GM21447 (cell line): ENCODE results near the gene PPP6R3.
"Not testable (repeated sequence)": the region's sequence is repeated elsewhere in the genome, so short reads cannot be mapped to it uniquely, and the experiment has no call there.

ENCODE experiments used
- ATAC-seq: cut with Tn5 transposase; IDR thresholded peaks from one replicate; pipeline ENCODE4 v1.9.1; 2021; ENCODE audit not compliant: unreplicated experiment

Gene PPP6R3

GRCh38 chr11:68460741-68461574 is at the start of gene PPP6R3:
TSS of gene PPP6R3 (plus strand) at chr11:68460752. CDS start at chr11:68537665, 76,913 bp downstream.
- ATAC-seq = peak; percentile 39

GRCh38 chr11:68411501-68411991 is 49.0 kb upstream of the PPP6R3 start:
- ATAC-seq = no peak

DNA sequence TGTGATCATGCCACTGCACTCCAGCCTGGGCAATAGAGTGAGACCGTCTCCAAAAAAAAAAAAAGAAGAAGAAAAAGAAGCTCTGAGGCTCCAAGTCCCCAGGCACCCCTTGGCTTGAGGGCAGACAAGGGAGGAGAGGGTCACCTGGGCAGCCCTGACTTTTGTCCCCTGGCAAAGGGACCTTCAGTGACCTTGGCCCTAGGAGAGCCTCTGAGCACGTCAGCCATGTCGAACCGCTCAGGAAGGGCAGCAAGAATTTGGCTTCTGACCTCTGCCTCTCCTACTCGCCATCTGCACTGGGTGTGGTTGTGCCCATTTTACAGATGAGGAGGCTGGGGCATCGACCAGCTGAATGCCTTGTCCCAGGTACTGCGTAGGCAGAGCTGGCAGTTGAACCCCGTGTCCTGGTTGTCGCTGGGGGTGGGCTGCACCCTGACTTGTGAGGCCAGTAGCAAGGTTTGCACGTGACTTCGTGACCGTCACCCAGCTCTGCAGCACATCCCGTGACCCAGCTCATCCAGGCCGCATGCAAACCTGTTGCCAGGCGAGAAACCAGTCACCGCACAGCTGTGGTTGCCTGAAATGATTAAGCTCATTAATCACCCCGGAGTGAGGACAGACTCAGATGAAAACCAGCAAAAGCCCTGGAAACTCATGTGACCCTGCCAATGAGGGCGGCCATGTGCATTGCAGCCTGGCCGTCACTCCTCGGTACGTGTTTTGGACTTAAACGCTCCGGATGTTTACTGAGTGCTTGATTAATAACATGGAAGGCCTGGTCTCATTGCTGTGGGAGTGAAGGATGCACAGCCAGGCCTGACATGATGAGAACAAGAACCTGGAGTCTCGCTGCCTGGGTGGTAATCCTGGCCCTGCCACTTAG is 47.7 kb upstream of the PPP6R3 start:
- no peak for ATAC-seq

DNA sequence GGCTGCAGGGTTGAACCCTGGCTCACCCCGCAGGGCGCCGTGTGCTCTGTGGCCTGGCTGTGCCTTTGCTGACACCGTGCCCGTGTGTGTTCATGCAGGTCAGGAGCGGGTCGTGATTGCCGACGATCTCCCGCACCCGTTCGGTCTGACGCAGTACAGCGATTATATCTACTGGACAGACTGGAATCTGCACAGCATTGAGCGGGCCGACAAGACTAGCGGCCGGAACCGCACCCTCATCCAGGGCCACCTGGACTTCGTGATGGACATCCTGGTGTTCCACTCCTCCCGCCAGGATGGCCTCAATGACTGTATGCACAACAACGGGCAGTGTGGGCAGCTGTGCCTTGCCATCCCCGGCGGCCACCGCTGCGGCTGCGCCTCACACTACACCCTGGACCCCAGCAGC is 47.0 kb upstream of the PPP6R3 start:
- ATAC-seq = no peak

GRCh38 chr11:68414496-68415221 is 45.9 kb upstream of the PPP6R3 start:
- ATAC-seq = no peak

DNA sequence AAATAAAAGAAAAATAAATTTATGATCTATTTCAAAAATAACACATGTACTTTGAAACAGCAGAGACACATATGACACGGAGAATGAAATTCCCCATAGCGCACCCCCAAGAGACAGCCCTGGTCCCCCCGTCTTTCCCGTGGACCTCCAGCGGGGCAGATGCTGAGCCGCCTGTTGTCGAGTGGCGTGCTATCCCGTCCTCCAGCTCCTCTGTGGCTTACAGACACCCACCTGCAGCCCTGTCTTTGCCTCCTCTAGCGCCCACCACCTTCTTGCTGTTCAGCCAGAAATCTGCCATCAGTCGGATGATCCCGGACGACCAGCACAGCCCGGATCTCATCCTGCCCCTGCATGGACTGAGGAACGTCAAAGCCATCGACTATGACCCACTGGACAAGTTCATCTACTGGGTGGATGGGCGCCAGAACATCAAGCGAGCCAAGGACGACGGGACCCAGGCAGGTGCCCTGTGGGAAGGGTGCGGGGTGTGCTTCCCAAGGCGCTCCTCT is 44.4 kb upstream of the PPP6R3 start:
- ATAC-seq = no peak

GRCh38 chr11:68418648-68419047 is 41.9 kb upstream of the PPP6R3 start:
- ATAC-seq = no peak

DNA sequence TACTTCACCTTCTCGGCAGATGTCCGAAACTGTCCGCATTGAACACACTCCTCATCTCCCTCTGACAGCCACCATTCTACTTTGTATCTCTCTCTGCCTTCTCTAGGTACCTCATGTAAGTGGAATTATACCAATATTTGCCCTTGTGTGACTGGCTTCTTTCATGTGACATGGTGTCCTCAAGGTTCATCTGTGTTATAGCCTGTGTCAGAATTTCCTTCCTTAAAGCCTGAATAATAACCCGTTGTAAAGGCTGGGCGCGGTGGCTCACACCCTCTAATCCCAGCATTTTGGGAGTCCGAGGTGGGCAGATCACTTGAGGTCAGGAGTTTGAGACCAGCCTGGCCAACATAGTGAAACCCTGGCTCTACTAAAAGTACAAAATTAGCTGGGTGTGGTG is 40.4 kb upstream of the PPP6R3 start:
- ATAC-seq = no peak

DNA sequence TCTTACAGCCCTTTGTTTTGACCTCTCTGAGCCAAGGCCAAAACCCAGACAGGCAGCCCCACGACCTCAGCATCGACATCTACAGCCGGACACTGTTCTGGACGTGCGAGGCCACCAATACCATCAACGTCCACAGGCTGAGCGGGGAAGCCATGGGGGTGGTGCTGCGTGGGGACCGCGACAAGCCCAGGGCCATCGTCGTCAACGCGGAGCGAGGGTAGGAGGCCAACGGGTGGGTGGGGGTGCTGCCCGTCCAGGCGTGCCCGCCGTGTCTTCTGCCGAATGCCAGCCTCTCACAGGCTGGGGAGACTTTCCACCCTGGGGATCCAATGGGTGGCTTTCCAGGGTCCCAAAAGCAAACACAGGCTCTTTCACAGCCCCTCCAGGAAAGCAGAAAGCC is 37.1 kb upstream of the PPP6R3 start:
- no peak for ATAC-seq

GRCh38 chr11:68424101-68424632 is 36.4 kb upstream of the PPP6R3 start:
- ATAC-seq = no peak

- no peak for ATAC-seq
These were observed 35.3 kb upstream of the PPP6R3 start for GRCh38 chr11:68424981-68425865.

GRCh38 chr11:68425866-68426380 is 34.6 kb upstream of the PPP6R3 start:
- ATAC-seq = no peak

DNA sequence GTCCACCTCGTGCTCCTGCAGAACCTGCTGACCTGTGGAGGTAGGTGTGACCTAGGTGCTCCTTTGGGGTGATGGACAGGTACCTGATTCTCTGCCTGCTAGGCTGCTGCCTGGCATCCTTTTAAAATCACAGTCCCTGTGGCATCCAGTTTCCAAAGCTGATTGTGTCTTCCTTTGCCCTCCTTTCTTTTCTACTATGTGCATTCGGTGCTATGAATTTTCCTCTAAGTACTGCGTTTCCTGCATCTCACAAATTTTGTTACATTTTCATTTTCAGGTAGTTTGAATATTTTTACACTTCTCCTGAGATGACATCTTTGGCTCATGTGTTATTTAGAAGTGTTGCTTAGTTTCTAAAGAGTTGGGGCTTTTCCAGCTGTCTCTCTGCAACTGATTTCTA is 30.9 kb upstream of the PPP6R3 start:
- no peak for ATAC-seq

- ATAC-seq = no peak
These were observed 30.2 kb upstream of the PPP6R3 start for GRCh38 chr11:68430384-68430783.

GRCh38 chr11:68430801-68431200 is 29.8 kb upstream of the PPP6R3 start:
- no peak for ATAC-seq

GRCh38 chr11:68431984-68432645 is 28.4 kb upstream of the PPP6R3 start:
- ATAC-seq = no peak

DNA sequence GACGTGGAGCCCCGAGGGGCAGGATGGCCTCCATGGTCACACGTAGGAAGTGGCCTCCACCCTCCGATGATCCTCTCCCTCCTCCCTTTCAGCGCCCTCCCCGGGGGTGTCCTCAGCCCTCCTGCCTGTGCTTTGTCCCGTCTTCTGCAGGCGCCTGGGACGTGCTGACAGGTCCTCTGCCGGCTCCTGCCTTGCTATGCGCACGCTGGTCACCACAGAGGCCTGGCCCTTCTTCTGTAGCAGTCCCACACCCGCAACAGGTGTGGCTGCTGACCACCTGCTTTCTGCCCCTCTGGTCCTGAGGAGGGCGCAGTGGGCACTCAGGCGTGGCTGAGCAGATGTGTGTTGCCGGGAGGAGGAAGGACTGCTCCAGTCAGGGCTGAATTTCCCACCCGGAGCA is 27.7 kb upstream of the PPP6R3 start:
- no peak for ATAC-seq

- ATAC-seq = no peak
These were observed 27.0 kb upstream of the PPP6R3 start for GRCh38 chr11:68433541-68433940.

DNA sequence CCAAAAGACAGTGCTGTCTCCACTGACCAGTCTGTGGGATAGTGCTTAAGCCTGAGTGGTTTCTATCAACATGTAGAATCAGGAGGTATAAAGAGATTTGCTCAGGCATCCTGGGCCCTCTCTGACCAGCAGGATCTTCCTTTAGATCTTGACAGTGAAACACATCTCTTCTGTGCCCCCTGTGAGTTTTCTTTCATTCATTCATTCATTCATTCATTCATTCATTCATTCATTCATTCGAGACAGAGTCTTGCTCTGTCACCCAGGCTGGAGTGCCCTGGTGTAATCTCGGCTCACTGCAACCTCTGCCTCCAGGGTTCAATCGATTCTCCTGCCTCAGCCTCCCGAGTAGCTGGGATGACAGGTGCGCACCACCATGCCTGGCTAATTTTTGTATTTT is 26.4 kb upstream of the PPP6R3 start:
- not testable (repeated sequence) for ATAC-seq
